ENCODE data around the gene CREBBP. TPM values are rescaled to one million over a fixed set of nuclear protein-coding genes. Genes with fewer than 3 reads are reported as not detected.

CREBBP gene
- total and polyA plus RNA-seq, 4 donors, result 5.4 to 103 (median 61.0) TPM

DNA sequence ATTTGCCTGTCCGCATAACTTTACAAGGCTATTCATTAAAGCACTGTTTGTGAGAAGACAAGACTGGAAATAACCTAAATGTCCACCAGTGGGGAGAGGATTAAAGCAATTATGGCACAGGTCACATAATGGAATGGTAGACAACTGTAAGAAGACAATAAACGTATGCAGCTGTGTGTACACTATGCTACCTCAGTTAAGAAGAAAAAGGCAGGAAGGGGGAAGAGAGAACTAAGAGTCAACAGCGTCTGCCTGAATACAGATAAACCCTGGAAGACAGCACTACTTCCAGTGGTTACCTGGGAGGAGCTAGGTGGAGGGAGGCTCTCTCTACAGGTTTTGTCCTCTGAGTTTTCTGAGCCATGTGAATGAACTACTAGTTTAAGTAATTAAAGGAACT is 15.3 kb downstream of the CREBBP start:
- no peak for DNase-seq
- WGBS, 2 donors, result 76 to 81% methylated on average over 3 of the region's 3 CpGs
- H3K27me3 ChIP-seq (ENCODE audit: control insufficient read depth in 1 of 2, insufficient read depth in 2 of 2, low read length in 1 of 2), result no peaks in the 10 kb centered on the region
- no peak overlapping the region for H3K4me3 ChIP-seq (ENCODE audit: low read length in 2 of 2)
- intact Hi-C loops (cut with DNase I), result no loop called here
- H3K27ac ChIP-seq (ENCODE audit: low read depth in 1 of 2, low read length in 2 of 2), result no peak overlapping the region
- H3K36me3 ChIP-seq (ENCODE audit: control insufficient read depth in 1 of 2, insufficient read depth in 2 of 2, low read length in 1 of 2), result no peaks in the 10 kb centered on the region
- no peaks in the 10 kb centered on the region for H3K9me3 ChIP-seq (ENCODE audit: control insufficient read depth, low read length)
- ATAC-seq (ENCODE audit: low FRiP score), result no peak
- peaks cover 4% of the 10 kb centered on the region in 2 donors for H3K4me1 ChIP-seq (ENCODE audit: control insufficient read depth in 1 of 2, insufficient read depth in 2 of 2, low read length in 2 of 2)

DNA sequence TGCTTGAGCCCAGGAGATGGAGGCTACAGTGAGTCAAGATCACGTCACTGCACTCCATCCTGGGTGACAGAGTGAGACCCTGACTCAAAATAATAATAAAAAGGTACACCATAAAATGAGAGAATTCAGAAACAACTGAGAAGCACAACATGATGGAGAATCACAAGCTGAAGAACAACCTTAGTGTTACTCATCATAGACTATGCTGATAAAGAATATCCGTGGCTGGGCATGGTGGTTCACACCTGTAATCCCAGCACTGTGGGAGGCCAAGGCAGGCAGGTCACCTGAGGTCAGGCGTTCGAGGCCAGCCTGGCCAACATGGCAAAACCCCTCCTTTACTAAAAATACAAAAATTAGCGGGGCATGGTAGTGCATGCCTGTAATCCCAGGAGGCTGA is 16.0 kb downstream of the CREBBP start:
- Histone ChIP-seq H3K36me3 (ENCODE audit: control insufficient read depth in 1 of 2, insufficient read depth in 2 of 2, low read length in 1 of 2) (no peaks in the 10 kb centered on the region), H3K4me1 (ENCODE audit: control insufficient read depth in 1 of 2, insufficient read depth in 2 of 2, low read length in 2 of 2) (peaks cover 4% of the 10 kb centered on the region in 2 donors), H3K4me3 (ENCODE audit: low read length in 2 of 2) (no peak overlapping the region), H3K27ac (ENCODE audit: low read depth in 1 of 2, low read length in 2 of 2) (no peak overlapping the region), H3K9me3 (ENCODE audit: control insufficient read depth, low read length) (no peaks in the 10 kb centered on the region), H3K27me3 (ENCODE audit: control insufficient read depth in 1 of 2, insufficient read depth in 2 of 2, low read length in 1 of 2) (no peaks in the 10 kb centered on the region)
- WGBS, 2 donors, result 49 to 56% methylated on average over 5 of the region's 5 CpGs
- intact Hi-C loops (cut with DNase I), result no loop called here
- DNase-seq (no peak), ATAC-seq (ENCODE audit: low FRiP score) (no peak)

DNA sequence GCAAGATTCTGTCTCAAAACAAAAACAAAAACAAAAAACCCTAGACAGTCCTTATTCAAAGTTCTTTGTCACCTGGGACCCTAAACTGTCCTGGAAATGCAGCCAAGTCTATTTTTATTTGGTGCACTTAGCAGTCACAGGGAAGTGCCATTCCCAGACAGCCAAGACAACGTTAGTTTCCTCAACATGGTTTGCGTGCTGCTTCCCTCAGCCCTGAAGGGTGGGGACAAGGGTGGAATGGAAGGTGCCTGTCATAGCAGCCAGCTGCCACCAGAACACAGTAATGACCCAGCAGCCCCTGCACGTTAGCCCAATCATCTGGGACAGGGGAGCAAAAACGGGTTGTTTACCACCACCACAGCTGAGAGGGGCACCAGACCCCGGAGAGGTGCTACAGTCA is 16.9 kb downstream of the CREBBP start:
- WGBS, 2 donors, result 19 to 25% methylated on average over 5 of the region's 5 CpGs
- Histone ChIP-seq H3K27me3 (ENCODE audit: control insufficient read depth in 1 of 2, insufficient read depth in 2 of 2, low read length in 1 of 2) (no peaks in the 10 kb centered on the region), H3K36me3 (ENCODE audit: control insufficient read depth in 1 of 2, insufficient read depth in 2 of 2, low read length in 1 of 2) (no peaks in the 10 kb centered on the region), H3K4me1 (ENCODE audit: control insufficient read depth in 1 of 2, insufficient read depth in 2 of 2, low read length in 2 of 2) (peaks cover 4% of the 10 kb centered on the region in 2 donors), H3K4me3 (ENCODE audit: low read length in 2 of 2) (no peak overlapping the region), H3K9me3 (ENCODE audit: control insufficient read depth, low read length) (no peaks in the 10 kb centered on the region), H3K27ac (ENCODE audit: low read depth in 1 of 2, low read length in 2 of 2) (no peak overlapping the region)
- DNase-seq (no peak), ATAC-seq (ENCODE audit: low FRiP score) (peak; percentile 19)
- intact Hi-C loops (cut with DNase I), result no loop called here

DNA sequence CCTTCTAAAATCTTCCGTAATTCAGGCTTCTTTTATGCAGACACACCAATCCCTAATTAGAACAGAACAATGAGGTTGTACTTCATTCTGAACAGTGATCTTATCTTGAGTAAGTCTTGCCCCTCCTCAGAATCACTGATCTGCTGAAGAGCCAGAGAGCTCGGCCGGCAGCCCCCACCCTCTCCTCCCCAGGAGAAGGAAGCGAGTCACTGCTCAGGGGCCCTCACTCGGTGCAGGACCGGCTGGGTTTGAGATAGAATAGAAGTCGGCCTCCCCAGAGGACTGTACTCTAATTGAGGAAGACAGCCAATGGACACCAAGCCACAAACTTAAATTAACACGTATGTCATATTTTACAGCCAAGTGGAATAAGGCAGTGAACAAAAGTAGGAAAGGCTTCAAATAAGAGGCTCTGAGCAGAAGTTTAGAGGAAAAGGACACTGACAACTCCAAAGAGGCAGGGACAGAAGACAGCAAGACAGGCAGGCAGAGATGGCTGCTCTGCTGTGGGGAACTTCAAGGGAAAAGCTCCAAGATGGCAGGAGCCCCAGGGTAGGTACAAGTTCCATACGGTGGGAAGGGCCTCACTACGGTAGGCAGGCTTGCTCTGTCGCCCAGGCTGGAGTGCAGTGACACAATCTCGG is 18.6 kb downstream of the CREBBP start:
- ATAC-seq (ENCODE audit: low FRiP score) (no peak), DNase-seq (peak in 1 of 2 donors; percentile 57)
- H3K36me3 ChIP-seq (ENCODE audit: control insufficient read depth in 1 of 2, insufficient read depth in 2 of 2, low read length in 1 of 2), result no peaks in the 10 kb centered on the region
- H3K4me1 ChIP-seq (ENCODE audit: control insufficient read depth in 1 of 2, insufficient read depth in 2 of 2, low read length in 2 of 2), result peaks cover 4 to 5% of the 10 kb centered on the region in 2 donors
- intact Hi-C loops (cut with DNase I), result no loop called here
- 39 to 40% methylated on average over 12 of the region's 12 CpGs for WGBS, 2 donors
- no peak overlapping the region for H3K4me3 ChIP-seq (ENCODE audit: low read length in 2 of 2)
- no peaks in the 10 kb centered on the region for H3K9me3 ChIP-seq (ENCODE audit: control insufficient read depth, low read length)
- H3K27ac ChIP-seq (ENCODE audit: low read depth in 1 of 2, low read length in 2 of 2), result no peak overlapping the region
- H3K27me3 ChIP-seq (ENCODE audit: control insufficient read depth in 1 of 2, insufficient read depth in 2 of 2, low read length in 1 of 2), result no peaks in the 10 kb centered on the region

DNA sequence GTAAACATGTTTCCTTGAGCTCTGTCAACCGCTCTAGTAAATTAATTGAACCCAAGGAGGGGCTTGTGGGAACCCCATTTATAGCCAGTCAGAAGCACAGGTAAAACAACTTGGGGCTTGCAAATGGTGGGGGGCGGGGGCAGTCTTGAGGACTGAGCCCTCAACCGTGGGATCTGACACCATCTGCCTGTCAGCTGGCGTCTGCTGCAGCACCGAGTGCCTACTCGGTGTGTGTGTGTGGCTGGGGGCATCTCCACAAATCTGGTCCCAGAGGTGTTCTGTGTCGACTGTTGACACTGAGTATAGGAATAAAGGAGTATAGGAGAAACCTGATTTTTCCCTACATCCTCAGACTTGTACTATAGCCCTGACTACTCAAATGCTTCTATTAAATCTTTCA is 20.6 kb downstream of the CREBBP start:
- no peaks in the 10 kb centered on the region for H3K9me3 ChIP-seq (ENCODE audit: control insufficient read depth, low read length)
- H3K4me3 ChIP-seq (ENCODE audit: low read length in 2 of 2), result no peak overlapping the region
- no peak for ATAC-seq (ENCODE audit: low FRiP score)
- intact Hi-C loops (cut with DNase I), result no loop called here
- H3K4me1 ChIP-seq (ENCODE audit: control insufficient read depth in 1 of 2, insufficient read depth in 2 of 2, low read length in 2 of 2), result peaks cover 4 to 8% of the 10 kb centered on the region in 2 donors
- no peak overlapping the region for H3K27ac ChIP-seq (ENCODE audit: low read depth in 1 of 2, low read length in 2 of 2)
- DNase-seq, result no peak
- no peaks in the 10 kb centered on the region for H3K36me3 ChIP-seq (ENCODE audit: control insufficient read depth in 1 of 2, insufficient read depth in 2 of 2, low read length in 1 of 2)
- 80 to 83% methylated on average over 7 of the region's 7 CpGs for WGBS, 2 donors
- H3K27me3 ChIP-seq (ENCODE audit: control insufficient read depth in 1 of 2, insufficient read depth in 2 of 2, low read length in 1 of 2), result no peaks in the 10 kb centered on the region

DNA sequence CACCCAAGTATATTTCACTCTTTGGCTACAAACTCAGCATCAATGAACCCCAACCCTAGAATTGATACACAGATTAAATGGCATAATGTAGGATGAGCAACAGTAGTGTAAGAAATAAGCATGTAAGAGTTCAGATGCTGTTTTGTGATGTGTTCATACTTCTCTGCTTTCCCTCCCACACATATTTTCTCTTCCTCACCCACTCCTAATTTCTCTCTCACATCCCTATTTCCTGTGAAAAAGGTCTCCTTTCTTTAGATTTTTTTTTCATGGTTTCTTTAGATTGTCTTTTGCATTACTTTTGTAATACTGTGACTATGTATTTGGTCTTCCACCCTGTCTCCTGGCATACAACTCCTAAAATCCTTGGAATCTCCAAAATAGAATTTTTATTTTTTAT is 21.7 kb downstream of the CREBBP start:
- ATAC-seq (ENCODE audit: low FRiP score), result no peak
- intact Hi-C loops (cut with DNase I), result no loop called here
- peaks cover 4 to 8% of the 10 kb centered on the region in 2 donors for H3K4me1 ChIP-seq (ENCODE audit: control insufficient read depth in 1 of 2, insufficient read depth in 2 of 2, low read length in 2 of 2)
- no peak overlapping the region for H3K27ac ChIP-seq (ENCODE audit: low read depth in 1 of 2, low read length in 2 of 2)
- no peak overlapping the region for H3K4me3 ChIP-seq (ENCODE audit: low read length in 2 of 2)
- H3K36me3 ChIP-seq (ENCODE audit: control insufficient read depth in 1 of 2, insufficient read depth in 2 of 2, low read length in 1 of 2), result no peaks in the 10 kb centered on the region
- H3K27me3 ChIP-seq (ENCODE audit: control insufficient read depth in 1 of 2, insufficient read depth in 2 of 2, low read length in 1 of 2), result no peaks in the 10 kb centered on the region
- no peak for DNase-seq
- no peaks in the 10 kb centered on the region for H3K9me3 ChIP-seq (ENCODE audit: control insufficient read depth, low read length)

DNA sequence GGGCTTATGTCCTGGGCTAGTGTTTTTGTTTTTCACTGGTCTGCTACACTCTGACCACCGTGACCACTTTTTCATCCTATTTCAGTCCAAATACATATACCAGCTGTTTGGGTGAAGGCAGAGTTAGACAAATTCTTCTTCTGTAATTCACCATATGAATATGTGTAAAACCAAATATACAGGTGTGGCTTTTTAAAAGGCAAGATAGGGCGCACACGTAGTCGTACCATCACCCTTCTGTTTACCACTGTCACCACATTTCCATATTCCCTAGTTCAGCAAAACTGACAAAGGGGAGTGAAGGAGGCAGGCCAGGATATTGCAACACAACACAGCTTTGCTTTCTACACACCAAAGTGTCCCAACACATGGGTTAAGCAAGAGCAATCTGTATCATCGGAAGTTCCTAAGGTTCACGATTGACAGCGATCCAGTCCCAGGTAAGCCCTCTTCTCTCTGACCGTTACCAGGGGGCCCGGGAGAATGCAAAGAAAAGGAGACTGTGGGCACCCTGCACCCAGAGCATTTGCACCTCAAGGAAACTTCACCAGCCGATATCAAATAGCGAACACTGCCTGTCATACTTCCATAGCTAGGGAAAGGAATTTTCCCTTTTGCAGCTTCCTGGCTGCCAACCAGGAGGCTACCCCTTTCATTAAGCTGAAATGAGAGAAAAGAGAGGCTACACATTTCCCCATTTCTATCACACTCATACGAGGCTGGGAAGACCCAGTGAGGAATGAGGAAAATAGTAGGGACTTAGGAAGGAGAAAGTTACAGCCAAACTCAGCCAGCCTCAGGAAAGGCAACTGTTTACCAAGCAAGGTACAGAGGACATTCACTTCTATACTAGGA is 23.1 kb downstream of the CREBBP start:
- no peak overlapping the region for H3K27ac ChIP-seq (ENCODE audit: low read depth in 1 of 2, low read length in 2 of 2)
- no peaks in the 10 kb centered on the region for H3K36me3 ChIP-seq (ENCODE audit: control insufficient read depth in 1 of 2, insufficient read depth in 2 of 2, low read length in 1 of 2)
- no peak overlapping the region for H3K4me3 ChIP-seq (ENCODE audit: low read length in 2 of 2)
- peak; percentile 71 for ATAC-seq (ENCODE audit: low FRiP score)
- no peaks in the 10 kb centered on the region for H3K27me3 ChIP-seq (ENCODE audit: control insufficient read depth in 1 of 2, insufficient read depth in 2 of 2, low read length in 1 of 2)
- DNase-seq, result no peak
- H3K9me3 ChIP-seq (ENCODE audit: control insufficient read depth, low read length), result no peaks in the 10 kb centered on the region
- H3K4me1 ChIP-seq (ENCODE audit: control insufficient read depth in 1 of 2, insufficient read depth in 2 of 2, low read length in 2 of 2), result peaks cover 4 to 5% of the 10 kb centered on the region in 2 donors
- intact Hi-C loops (cut with DNase I), result no loop called here
- whole genome bisulfite sequencing, 2 donors, result 32 to 34% methylated on average over 12 of the region's 12 CpGs

DNA sequence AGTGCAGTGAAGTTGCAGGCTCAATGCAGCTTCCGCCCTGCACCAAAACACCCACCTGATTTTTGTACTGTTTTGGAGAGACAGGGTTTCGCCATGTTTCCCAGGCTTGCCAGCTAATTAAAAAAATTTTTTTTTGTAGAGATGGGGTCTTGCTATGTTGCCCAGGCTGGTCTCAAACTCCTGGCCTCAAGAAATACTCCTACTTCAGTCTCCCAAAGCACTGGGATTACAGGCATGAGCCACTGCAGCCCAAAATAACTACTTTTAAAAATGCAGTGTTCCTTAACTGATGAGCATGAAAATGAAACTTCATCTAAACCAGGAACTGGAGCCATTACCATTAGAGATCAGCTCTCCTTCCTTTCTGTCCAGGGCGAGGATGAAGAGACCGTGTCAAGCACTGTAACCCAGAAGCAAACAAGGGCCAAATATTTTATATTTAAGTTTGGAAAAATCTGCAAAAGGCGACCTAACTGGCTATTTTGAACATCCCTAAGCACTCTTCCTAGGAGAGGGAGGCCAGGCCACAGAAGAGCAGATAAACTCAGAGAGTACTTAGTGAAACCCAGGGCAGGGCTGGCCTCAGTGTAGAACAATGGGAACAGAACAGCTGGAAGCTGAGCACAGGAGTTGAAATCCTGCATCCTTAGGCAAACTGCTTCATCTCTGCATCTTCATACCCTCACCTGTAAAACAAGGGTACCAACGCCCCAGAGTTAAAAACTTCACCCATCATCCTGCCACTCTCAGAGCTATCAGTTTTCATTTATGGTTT is 24.0 kb downstream of the CREBBP start:
- Histone ChIP-seq H3K36me3 (ENCODE audit: control insufficient read depth in 1 of 2, insufficient read depth in 2 of 2, low read length in 1 of 2) (no peaks in the 10 kb centered on the region), H3K9me3 (ENCODE audit: control insufficient read depth, low read length) (no peaks in the 10 kb centered on the region), H3K4me1 (ENCODE audit: control insufficient read depth in 1 of 2, insufficient read depth in 2 of 2, low read length in 2 of 2) (peaks cover 4 to 5% of the 10 kb centered on the region in 2 donors), H3K4me3 (ENCODE audit: low read length in 2 of 2) (no peak overlapping the region), H3K27ac (ENCODE audit: low read depth in 1 of 2, low read length in 2 of 2) (peak overlapping the region in 1 of 2 donors; percentile 51), H3K27me3 (ENCODE audit: control insufficient read depth in 1 of 2, insufficient read depth in 2 of 2, low read length in 1 of 2) (no peaks in the 10 kb centered on the region)
- ATAC-seq (ENCODE audit: low FRiP score) (no peak), DNase-seq (no peak)
- WGBS, 2 donors, result 54 to 60% methylated on average over 6 of the region's 6 CpGs
- intact Hi-C loops (cut with DNase I), result no loop called here
